Glutamatergic neuron (in vitro differentiated cells): ENCODE results near the gene DISP2. TPM values are rescaled to one million over a fixed set of nuclear protein-coding genes. Genes with fewer than 3 reads are reported as not detected.

Experiments
- DNase-seq: peaks from one replicate; pipeline ENCODE4 v3.0.0; 2022
- H3K27ac Mint-ChIP-seq: one replicate; pipeline ENCODE4 v1.8.0; 2020; ENCODE audit warnings: mild to moderate bottlenecking, mixed read lengths, inconsistent platforms; ENCODE audit not compliant: unreplicated experiment
- H3K27me3 Mint-ChIP-seq: one replicate; pipeline ENCODE4 v1.8.0; 2020; ENCODE audit warnings: mild to moderate bottlenecking, moderate library complexity, mixed read lengths, inconsistent platforms; ENCODE audit not compliant: unreplicated experiment
- H3K36me3 Mint-ChIP-seq: one replicate; pipeline ENCODE4 v1.8.0; 2020; ENCODE audit warnings: mild to moderate bottlenecking, mixed read lengths, inconsistent platforms; ENCODE audit not compliant: unreplicated experiment
- H3K4me1 Mint-ChIP-seq: one replicate; pipeline ENCODE4 v1.8.0; 2020; ENCODE audit warnings: mild to moderate bottlenecking, low read depth, mixed read lengths, inconsistent platforms; ENCODE audit not compliant: unreplicated experiment
- H3K4me3 Mint-ChIP-seq: one replicate; pipeline ENCODE4 v1.8.0; 2020; ENCODE audit warnings: mild to moderate bottlenecking, mixed read lengths, inconsistent platforms; ENCODE audit not compliant: unreplicated experiment
- H3K9me3 Mint-ChIP-seq: one replicate; pipeline ENCODE4 v1.8.0; 2020; ENCODE audit warnings: mild to moderate bottlenecking, moderate library complexity, mixed read lengths, inconsistent platforms; ENCODE audit not compliant: unreplicated experiment
- CTCF ChIP-seq: fragments of 200-600 bp; sonication (generic); IDR thresholded peaks from one replicate; pipeline ENCODE4 v1.5.0; 2021; ENCODE audit not compliant: partially characterized antibody, unreplicated experiment
- total RNA-seq: library from RNA; stranded (reverse); fragmentation: NEBNext Ultra II Directional; extraction: Animal tissue kit (Norgen Biotek cat#: 25700); gene quantifications from one replicate; pipeline ENCODE4 v1.2.1, GENCODE V29; 2021; ENCODE audit not compliant: unreplicated experiment

The DISP2 gene
- total RNA-seq, 1 donor from 2014 or later = 44.3 TPM

GRCh38 chr15:40347559-40348473, 10.2 kb upstream of the DISP2 start:
- Mint-ChIP-seq H3K9me3 (peaks cover 1% of the 10 kb centered on the region), H3K27ac (no peak overlapping the region)
- TF ChIP-seq CTCF = no peak

DNA sequence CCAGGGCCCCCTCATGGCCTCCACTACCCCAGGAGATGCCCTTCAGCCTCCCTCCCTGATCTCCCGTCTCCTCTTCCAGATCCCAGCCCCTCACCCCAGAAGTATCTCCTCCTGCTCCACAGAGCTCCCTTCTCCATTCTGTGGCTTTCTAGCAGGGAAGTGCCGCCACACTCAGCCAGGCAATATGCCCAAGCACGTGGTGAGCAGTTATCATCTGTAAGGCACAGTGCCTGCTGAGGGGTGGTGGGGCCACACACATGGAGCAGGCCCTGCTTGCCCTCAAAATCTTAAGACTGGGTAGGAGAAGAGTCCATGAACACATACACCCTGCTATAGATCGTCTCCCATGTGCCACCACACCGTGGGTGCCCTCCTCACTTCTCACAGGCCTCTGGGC, 9.5 kb upstream of the DISP2 start:
- Mint-ChIP-seq H3K27ac (no peak overlapping the region), H3K36me3 (no peaks in the 10 kb centered on the region), H3K27me3 (peaks cover 9% of the 10 kb centered on the region), H3K4me1 (peaks cover 5% of the 10 kb centered on the region), H3K9me3 (peaks cover 1% of the 10 kb centered on the region), H3K4me3 (no peak overlapping the region)
- no peak for DNase-seq
- no peak for TF ChIP-seq CTCF

More at GRCh38 chr15:40347559-40348473, 10.2 kb upstream of the DISP2 start:
- no peak for DNase-seq
- peaks cover 9% of the 10 kb centered on the region for H3K27me3 Mint-ChIP-seq
- H3K4me3 Mint-ChIP-seq = no peak overlapping the region
- peaks cover 3% of the 10 kb centered on the region for H3K4me1 Mint-ChIP-seq
- H3K36me3 Mint-ChIP-seq = no peaks in the 10 kb centered on the region

DNA sequence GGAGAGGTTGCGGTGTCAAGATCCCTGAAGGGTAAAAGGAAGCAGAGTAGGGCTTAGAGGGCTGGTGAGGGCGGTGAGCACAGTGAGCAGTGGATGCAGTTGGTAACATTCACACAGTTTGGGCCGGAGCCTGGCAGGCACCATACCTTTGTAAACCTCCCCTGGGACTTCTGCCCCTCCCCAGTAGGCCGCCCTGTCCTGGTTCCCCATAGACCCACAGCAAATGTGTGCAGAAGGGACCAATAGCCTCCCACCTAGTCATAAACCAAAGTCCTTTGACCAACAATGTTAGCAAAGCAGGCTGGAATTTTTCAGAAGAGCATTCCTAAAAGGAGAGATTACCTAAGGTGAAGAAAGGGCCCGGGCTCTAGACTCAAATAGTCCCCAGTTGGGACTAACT, 8.9 kb upstream of the DISP2 start:
- no peak for TF ChIP-seq CTCF
- Mint-ChIP-seq H3K36me3 (no peaks in the 10 kb centered on the region), H3K9me3 (peaks cover 1% of the 10 kb centered on the region), H3K27ac (no peak overlapping the region), H3K27me3 (peaks cover 13% of the 10 kb centered on the region), H3K4me3 (no peak overlapping the region), H3K4me1 (peaks cover 12% of the 10 kb centered on the region)
- DNase-seq = no peak

- H3K36me3 Mint-ChIP-seq = no peaks in the 10 kb centered on the region
- H3K27me3 Mint-ChIP-seq = peaks cover 15% of the 10 kb centered on the region
- H3K4me1 Mint-ChIP-seq = peaks cover 34% of the 10 kb centered on the region
- no peak overlapping the region for H3K4me3 Mint-ChIP-seq
- no peak for DNase-seq
- H3K9me3 Mint-ChIP-seq = peaks cover 8% of the 10 kb centered on the region
- no peak overlapping the region for H3K27ac Mint-ChIP-seq
- no peak for TF ChIP-seq CTCF
These were observed 5.6 kb upstream of the DISP2 start for GRCh38 chr15:40352281-40352901.

DNA sequence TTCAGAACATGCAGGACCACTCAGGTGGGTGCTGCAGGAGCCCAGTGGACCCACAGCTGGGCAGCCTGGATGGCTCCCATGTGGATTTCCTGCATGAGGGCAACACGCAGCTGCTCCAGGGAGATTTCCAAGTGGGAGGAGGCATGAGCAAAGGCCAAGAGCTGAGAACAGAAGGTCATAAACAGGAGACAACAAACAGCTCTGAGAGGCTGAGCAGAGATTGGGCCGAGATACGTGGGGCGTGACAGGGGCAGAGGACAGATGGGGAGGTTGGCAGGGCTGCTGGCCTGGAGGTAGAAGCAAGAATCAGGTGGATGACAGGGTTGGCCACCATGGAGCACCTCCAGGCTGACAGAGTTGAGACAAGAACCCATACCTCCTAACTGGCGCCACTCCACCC, 4.3 kb upstream of the DISP2 start:
- peaks cover 13% of the 10 kb centered on the region for H3K27me3 Mint-ChIP-seq
- no peaks in the 10 kb centered on the region for H3K36me3 Mint-ChIP-seq
- no peak for DNase-seq
- H3K9me3 Mint-ChIP-seq = peaks cover 8% of the 10 kb centered on the region
- peaks cover 36% of the 10 kb centered on the region for H3K4me1 Mint-ChIP-seq
- peak overlapping the region; percentile 94 for H3K27ac Mint-ChIP-seq
- TF ChIP-seq CTCF = no peak
- peak overlapping the region; percentile 67 for H3K4me3 Mint-ChIP-seq
